Measurements from ENCODE around the gene FGFR3. TPM values are rescaled to one million over a fixed set of nuclear protein-coding genes. Genes with fewer than 3 reads are reported as not detected.
A peak's percentile ranks its signal among the peaks of the same experiment; 100 is the strongest.

FGFR3 gene
- total RNA-seq, 1 donor from 2014 or later: 1.4 TPM

GRCh38 chr4:1788254-1788973 is 4.7 kb upstream of the FGFR3 start:
- no peak for DNase-seq

- DNase-seq: no peak
Measured at GRCh38 chr4:1789552-1789951, 3.5 kb upstream of the FGFR3 start.

- DNase-seq: no peak
Measured at GRCh38 chr4:1790005-1790404, 3.1 kb upstream of the FGFR3 start.

GRCh38 chr4:1792158-1792831 is 798 bp upstream of the FGFR3 start:
- DNase-seq: no peak

- DNase-seq: peak; percentile 32
Measured at GRCh38 chr4:1793496-1793840, 375 bp downstream of the FGFR3 start.

GRCh38 chr4:1793940-1794808 is 1.1 kb downstream of the FGFR3 start:
- DNase-seq: peak; percentile 32

GRCh38 chr4:1794809-1795298 is 1.8 kb downstream of the FGFR3 start:
- DNase-seq: no peak

- no peak for DNase-seq
Measured at GRCh38 chr4:1795299-1796195, 2.5 kb downstream of the FGFR3 start.

- DNase-seq: no peak
Measured at GRCh38 chr4:1796486-1797204, 3.6 kb downstream of the FGFR3 start.

GRCh38 chr4:1797298-1797860 is 4.3 kb downstream of the FGFR3 start:
- no peak for DNase-seq

- DNase-seq: no peak
Measured at GRCh38 chr4:1797861-1798579, 4.9 kb downstream of the FGFR3 start.

- no peak for DNase-seq
Measured at GRCh38 chr4:1798580-1799386, 5.7 kb downstream of the FGFR3 start.

GRCh38 chr4:1799387-1800375 is 6.6 kb downstream of the FGFR3 start:
- no peak for DNase-seq

GRCh38 chr4:1800805-1801204 is 7.7 kb downstream of the FGFR3 start:
- no peak for DNase-seq

GRCh38 chr4:1801286-1801958 is 8.3 kb downstream of the FGFR3 start:
- DNase-seq: no peak

- no peak for DNase-seq
Measured at GRCh38 chr4:1802151-1802715, 9.1 kb downstream of the FGFR3 start.
